ENCODE results near the gene UCP3.

UCP3 gene

DNA sequence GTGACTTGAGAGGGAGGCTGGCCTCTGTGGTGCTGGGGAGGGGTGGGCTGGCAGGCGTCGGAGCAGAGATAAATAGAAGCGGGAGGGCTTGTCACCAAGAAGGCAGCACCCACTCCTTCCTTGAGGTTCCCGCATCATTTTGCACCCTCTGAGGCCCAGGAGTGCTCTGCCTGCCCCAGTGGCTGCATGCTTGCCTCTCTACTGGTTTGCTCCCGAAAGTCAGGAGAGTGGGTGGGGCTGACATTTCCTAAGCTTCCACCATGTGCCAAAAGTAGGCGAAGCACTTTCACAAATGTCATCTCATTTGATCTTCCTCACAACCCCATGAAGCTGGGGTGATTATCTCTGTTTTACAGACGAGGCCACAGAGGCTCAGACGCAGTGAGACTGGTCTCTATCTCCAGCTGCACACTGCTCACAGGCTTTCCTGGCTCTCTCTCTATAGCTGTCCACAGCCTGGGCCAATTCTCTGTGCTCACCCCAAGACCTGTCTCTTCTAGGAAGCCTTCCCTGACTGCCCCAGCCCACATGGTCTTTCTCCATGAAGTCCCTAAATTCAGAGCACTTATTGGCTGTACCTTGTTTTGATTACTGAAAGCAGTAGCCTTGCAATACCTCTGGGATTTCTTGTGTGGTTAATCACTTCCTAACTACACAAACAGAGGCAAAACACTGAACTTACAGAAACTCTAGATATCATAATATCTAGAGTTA is 2.6 kb upstream of the UCP3 start:
- TF ChIP-seq GATA3 (IDR thresholded peaks at IDR 0.05; ENCODE audit: low read depth, low read length) (no peak), GATA2 (IDR thresholded peaks at IDR 0.05; ENCODE audit: low read depth, low read length) (no peak)

DNA sequence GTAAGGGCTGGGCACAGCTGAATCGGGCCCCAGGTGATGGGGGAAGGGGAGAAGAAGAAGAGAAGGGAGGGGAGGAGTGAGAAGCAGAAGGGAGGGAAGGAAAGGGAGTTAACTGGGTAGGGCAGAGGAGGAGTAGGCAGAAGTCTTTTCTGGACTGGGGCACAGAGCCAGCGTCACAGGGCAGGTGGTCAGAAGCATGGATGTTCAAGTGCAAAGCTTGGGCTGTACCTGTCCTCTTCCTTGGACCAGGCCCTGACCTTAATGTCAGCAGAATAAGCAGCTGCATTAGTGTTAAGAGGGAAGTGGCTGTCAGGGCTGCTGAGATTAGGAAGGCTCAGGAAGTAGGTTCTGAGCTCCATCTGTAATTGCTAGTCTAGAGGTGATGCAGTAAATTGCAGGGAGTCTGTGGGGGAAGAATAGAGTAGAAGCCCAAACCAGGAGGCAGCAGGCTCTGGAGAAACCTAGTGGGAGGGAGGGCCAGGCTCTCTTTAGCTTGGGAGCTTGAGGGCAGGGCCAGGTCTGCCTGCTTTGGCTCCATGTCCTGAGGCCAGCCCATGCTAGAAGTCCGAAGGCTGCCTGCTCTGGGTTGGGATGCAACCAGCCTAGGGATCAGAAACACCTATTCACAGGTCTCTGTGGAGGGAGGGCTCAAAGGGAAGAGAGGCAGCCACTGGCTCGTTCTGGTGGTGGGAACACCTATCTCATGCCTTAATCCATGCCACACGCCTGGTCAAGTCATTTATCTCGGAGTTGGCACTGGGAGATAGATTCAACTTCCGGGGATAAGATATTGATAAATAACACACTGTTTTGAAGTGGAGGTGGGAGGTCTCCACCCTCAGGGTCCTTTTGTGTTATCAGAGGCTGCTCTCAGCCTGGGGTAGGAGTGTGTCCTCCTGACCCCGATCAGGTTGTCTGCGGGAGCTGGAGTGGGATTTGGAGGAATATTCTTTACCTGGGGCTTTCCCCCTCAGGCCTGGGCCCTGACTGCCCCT is 1.7 kb upstream of the UCP3 start:
- TF ChIP-seq GATA2 (IDR thresholded peaks at IDR 0.05; ENCODE audit: low read depth, low read length) (no peak), GATA3 (IDR thresholded peaks at IDR 0.05; ENCODE audit: low read depth, low read length) (no peak)

DNA sequence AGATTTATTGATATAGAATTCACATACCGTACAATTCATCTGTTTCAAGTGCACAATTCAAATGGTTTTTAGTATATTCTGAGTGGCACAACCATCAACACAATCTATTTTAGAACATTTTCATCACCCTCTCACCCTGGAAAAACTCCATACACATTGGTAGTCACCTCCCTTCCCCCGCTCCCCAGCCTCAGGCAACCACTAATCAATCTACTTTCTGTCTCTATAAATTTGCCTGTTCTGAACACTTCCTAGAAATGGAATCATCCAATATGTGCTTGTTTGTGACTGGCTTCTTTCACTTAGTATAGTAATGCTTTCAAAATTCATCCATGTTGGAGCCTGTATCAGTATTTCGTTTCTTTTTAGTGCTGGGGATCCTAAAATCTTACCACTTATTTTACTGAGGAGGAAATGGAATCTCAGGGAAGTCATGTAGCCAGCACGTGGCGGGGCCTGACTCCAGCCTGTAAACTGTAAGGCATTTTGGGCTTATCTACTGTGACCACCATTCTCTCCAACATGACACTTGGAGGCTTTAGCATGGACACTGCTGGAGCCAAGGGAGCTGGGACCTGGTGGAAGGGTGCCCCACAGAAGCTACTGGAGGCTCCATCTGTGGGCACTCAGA is 905 bp upstream of the UCP3 start:
- no peak for TF ChIP-seq GATA3 (IDR thresholded peaks at IDR 0.05; ENCODE audit: low read depth, low read length)
- no peak for TF ChIP-seq GATA2 (IDR thresholded peaks at IDR 0.05; ENCODE audit: low read depth, low read length)

DNA sequence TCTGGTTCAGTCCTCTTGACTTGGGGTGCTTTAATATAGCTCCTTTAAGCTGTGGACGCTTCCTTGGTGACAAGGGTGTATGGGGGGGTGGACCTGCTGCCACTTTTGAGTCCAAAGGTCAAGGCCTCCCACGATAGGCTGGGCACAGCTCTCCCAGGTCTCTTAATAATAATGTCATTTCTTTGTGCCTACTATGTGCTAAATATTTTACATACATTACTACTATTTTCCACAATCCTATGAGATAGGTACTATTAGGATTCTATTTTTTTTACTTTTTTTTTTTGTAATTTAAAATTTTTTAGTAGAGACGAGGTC is 304 bp upstream of the UCP3 start:
- TF ChIP-seq GATA3 (IDR thresholded peaks at IDR 0.05; ENCODE audit: low read depth, low read length) = no peak
- TF ChIP-seq GATA2 (IDR thresholded peaks at IDR 0.05; ENCODE audit: low read depth, low read length) = no peak

DNA sequence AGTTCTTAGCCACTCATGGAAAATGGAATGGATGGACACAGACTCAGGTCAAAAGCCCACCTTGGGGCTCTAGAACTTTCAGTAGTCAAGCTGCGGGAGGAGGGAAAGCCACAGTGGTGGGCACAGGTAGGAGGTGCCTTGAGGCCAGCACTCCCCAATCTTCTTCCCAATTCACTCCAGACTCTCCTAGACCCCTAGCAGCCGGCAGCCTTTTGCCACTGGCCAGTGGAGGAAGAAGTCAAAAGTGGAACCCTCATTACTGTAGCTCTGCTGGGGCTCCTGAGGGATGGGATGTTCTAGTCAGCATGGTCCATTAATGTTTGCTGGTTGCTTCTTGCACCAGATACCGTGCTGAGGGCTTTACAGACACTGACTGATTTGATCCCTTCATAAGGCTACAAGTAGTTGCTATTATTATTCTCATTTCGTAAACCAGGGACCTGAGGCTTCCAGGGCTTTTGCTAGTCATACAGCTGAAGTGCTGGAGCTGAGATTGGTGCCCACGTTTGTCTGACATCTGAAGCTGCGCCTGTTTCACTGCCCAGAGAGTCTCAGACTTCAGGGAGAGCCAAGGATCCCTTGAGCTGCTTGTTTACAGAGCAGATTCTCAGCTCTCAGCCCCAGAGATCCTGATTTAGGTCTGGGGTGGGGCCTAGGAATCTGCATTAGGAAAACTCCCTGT is 1.1 kb downstream of the UCP3 start:
- TF ChIP-seq GATA2 (IDR thresholded peaks at IDR 0.05; ENCODE audit: low read depth, low read length) = no peak
- TF ChIP-seq GATA3 (IDR thresholded peaks at IDR 0.05; ENCODE audit: low read depth, low read length) = no peak

DNA sequence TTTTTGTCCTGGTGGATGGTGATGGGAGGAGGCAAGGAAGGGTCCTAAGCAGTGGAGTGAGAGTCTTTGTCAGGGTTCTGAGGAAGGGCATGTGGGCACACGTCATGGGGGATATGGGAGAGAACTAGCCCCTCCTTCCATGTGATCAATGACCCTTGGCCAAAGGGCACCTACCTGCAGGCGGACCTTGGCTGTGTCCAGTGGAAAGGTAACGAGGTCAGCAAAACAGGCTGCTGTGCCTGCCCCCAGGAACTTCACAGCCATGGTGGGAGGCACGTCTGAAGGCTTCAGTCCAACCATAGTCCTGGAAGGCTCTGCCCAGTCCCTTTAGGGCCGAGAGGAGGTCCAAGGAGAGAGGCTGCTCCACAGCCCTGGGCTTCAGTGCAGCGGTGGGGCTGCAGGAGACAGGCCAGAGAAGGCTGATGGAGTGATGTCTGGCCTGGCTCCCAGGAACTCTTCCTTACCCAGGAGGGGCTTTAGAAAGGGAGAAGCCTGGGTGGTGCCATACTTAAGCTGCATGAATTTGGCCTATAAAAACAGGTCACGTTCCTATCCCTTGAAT is 2.1 kb downstream of the UCP3 start:
- no peak for TF ChIP-seq GATA2 (IDR thresholded peaks at IDR 0.05; ENCODE audit: low read depth, low read length)
- no peak for TF ChIP-seq GATA3 (IDR thresholded peaks at IDR 0.05; ENCODE audit: low read depth, low read length)

DNA sequence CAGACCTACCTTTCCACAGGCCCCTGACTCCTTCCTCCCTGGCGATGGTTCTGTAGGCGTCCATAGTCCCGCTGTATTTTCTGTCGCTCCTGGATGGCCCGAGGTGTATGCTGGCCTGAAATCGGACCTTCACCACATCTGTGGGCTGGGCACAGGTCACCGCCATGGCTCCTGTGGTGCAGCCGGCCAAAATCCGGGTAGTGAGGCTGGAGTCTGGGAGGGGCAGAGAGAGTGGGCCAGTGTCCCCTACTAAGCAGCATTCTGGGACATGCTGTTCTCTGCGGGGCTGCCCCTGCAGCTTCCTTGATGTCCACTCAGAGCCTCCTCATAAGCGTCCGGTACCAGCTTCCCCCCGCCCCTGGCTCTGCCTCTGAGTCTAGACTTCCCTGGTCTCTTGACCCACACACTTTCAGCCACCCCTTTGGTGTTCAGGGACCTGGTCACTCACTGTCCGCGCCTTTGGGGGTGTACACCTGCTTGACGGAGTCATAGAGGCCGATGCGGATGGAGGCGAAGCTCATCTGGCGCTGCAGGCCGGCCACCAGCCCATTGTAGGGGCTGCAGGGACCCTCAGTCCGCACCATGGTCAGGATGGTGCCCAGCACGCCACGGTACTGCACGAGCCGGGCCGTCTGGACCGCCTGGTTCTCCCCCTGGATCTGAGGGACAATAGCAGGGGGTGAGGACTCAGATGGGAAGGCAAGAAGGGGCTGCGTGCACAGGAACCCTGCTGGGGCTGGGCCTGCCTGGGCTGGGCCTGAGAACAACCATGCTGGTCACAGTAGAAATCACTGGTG is 3.0 kb downstream of the UCP3 start:
- TF ChIP-seq GATA2 (IDR thresholded peaks at IDR 0.05; ENCODE audit: low read depth, low read length) (no peak), GATA3 (IDR thresholded peaks at IDR 0.05; ENCODE audit: low read depth, low read length) (no peak)

DNA sequence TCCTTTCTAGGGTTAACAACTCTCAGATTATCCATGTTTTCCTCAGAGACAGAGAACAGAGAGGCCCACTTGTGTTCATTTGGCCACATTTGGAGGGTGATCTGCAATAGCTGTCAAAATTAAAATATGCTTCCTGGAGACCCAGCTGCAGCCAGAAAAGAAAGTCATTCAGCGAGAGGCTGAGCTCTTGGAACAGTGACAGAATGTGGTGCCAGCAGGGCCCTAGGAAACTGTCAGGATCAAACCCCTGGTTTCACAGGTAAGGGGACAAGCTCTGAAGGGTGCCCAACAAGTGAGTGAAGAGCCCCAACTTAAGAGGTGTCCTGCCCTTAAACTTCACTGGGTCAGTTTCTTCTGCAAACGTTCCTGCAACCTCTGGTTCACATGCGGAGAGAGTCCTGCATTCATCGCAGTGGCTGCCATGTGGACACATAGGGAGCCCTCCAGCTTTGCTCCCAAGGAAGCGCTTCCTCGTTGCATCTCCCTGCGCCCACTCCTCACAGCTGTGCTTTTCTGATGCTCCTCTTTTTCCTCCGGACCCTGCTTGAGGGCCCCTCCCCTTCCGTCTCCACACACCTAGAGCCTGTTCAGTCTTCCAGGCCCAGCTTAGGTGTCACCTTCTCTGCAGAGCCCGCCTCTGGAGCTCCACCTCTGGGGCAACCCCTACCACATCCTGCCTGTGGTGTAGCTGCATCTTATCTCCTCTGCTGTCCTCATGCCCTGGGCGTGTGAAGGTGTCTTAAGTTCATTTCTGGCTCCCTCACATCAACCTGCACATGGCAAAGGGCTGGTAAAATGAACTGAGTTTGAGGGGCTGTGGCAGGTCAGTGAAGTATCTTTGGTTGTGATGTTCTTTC is 3.9 kb downstream of the UCP3 start:
- TF ChIP-seq GATA3 (IDR thresholded peaks at IDR 0.05; ENCODE audit: low read depth, low read length) (no peak), GATA2 (IDR thresholded peaks at IDR 0.05; ENCODE audit: low read depth, low read length) (no peak)

DNA sequence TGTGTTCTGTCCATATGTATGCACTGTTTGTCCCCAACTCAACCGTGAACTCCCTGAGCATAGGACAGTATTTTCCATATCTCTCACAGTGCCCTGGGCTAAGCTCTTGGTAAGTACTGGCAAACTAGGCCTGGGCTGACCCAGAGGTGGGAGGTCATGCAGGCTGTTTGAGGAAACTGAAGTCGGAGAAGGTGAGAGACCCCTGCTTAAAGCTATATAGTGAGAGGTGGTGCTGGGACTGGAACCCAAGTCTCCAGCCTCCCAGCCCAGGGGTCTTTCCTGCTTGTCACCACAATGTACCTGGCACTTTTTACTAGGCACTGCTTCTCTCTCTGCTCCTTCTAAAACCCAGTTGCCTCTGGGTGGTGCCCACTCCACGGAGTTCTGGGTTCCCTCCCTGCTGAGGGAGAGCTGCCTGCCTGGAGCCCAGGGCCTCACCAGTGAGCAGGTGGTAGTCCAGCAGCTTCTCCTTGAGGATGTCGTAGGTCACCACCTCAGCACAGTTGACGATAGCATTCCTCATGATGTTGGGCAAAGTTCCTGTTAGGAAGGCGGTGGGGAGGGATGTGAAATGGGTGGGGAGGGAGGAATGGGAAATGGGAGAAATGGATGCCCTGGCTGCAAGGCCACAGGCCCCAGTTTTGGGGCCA is 4.7 kb downstream of the UCP3 start:
- TF ChIP-seq GATA3 (IDR thresholded peaks at IDR 0.05; ENCODE audit: low read depth, low read length) (no peak), GATA2 (IDR thresholded peaks at IDR 0.05; ENCODE audit: low read depth, low read length) (no peak)

DNA sequence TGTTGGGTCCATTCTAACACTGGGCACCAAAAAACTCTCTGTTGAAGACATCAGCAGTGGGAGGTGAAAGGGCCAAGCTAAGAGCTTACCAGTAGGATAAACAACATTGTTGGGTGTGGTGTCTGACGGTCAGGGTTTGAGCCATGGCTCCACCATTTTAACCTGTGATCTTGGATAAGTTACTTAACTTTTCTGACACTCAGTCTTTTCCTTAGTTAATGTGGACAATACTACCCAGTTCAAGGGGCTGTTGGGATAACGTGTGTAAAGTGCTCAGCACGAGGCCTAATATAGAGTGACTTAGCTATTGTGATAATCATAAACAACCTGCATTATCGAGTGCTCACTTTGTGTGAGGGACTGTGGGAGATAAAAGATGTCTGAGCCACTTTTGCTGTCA is 6.1 kb downstream of the UCP3 start:
- TF ChIP-seq GATA2 (IDR thresholded peaks at IDR 0.05; ENCODE audit: low read depth, low read length) (no peak), GATA3 (IDR thresholded peaks at IDR 0.05; ENCODE audit: low read depth, low read length) (no peak)

DNA sequence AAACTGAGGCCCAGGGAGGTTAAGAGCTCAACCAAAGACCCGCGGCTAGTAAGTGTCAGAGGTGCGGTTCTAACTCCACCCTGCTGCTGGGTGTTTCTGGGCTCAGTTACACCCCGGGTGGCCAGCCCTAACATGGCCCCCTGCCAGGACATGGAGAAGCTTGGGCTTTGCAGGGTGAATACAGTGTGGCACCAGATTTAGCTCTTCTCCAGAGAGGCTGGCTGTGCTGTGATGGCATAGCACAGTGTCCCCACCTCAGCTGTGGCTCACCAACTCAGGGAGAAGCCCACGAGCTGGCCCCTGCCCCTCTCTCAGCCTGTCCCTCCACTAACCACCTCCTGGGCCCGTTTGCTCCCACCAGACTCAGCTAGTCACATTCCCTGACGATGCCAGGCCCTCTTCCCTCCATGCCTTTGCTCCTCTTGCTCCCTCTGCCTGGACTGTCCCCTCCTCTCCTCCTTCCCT is 7.0 kb downstream of the UCP3 start:
- TF ChIP-seq GATA3 (IDR thresholded peaks at IDR 0.05; ENCODE audit: low read depth, low read length) (no peak), GATA2 (IDR thresholded peaks at IDR 0.05; ENCODE audit: low read depth, low read length) (no peak)

Data from SH-SY5Y (cell line).